A172 (cell line): ENCODE measurements around the gene ANKRD18A. TPM values are rescaled to one million over a fixed set of nuclear protein-coding genes. Genes with fewer than 3 reads are reported as not detected.

ENCODE experiments used
- DNase-seq: peaks from one replicate; pipeline ENCODE4 v3.0.0-alpha.2; 2015; ENCODE audit warnings: low spot score
- total RNA-seq: library from RNA; depleted of rRNA; stranded (reverse); fragments of >200 nt; shearing (Covaris generic); gene quantifications from 2 replicates; pipeline ENCODE4 v1.2.3, GENCODE V29; 2014; rRNA removed

Gene ANKRD18A
- total RNA-seq, 1 experiment from 2014 or later: not detected

DNA sequence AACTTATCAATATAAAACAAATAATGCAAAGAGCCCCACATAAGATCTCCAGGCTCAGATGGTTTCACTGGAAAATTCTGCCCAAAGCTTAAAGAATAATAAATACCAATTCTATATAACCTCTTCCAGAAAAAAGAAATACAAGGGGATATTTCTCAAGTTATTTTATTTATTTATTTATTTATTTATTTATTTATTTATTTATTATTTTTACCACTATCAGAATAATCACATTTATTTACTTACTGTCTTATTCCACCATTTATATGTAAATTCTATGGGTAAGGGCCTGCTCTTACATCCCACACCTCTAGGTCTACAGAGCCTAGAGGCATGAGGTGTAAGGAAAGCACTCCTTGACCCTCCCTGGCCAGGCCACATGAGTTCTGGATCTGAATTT is 91.1 kb downstream of the ANKRD18A start:
- no peak for DNase-seq

DNA sequence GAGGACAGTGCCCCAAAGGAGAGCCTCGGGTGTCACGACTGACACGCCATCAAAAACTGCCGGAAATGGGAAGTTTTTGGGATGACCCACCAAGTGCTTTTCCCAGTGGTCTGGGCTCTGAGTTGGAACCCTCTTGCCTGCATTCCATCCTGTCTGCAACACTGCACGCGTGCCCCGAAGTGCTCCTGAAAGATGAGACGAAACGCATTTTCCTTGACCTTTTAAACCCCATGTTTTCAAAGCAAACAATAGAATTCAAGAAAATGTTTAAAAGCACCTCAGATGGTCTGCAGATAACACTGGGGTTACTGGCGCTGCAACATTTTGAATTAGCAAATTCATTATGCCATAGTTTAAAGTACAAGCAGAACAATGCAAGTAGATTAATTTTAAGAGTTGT is 92.9 kb downstream of the ANKRD18A start:
- no peak for DNase-seq

GRCh38 chr9:38526591-38526990 is 93.8 kb downstream of the ANKRD18A start:
- no peak for DNase-seq

- DNase-seq: no peak
These were observed 97.3 kb downstream of the ANKRD18A start for GRCh38 chr9:38523121-38523520.

GRCh38 chr9:38521762-38522161 is 98.6 kb downstream of the ANKRD18A start:
- DNase-seq: no peak

Other genes starting within 250 kb of the ANKRD18A start
- gene ALDH1B1, start 227.9 kb downstream of the ANKRD18A start, total RNA-seq: 23.0 and 26.1 TPM in 2 replicates
- gene IGFBPL1, start 196.1 kb downstream of the ANKRD18A start, total RNA-seq: 0.14 TPM in 1 of 2 replicates, not detected in the other
- not detected in 2 replicates for gene FAM240B, start 99.5 kb upstream of the ANKRD18A start, total RNA-seq